B cell (primary cell): Measurements from ENCODE around the gene SLAMF9. TPM values are rescaled to one million over a fixed set of nuclear protein-coding genes. Genes with fewer than 3 reads are reported as not detected.

ENCODE experiments used
- ATAC-seq: fragments of 200-7000 bp; cut with Tn5 transposase; one replicate; pipeline ENCODE4 v1.10.0; 2021; ENCODE audit warnings: low read depth, mild to moderate bottlenecking, moderate number of reproducible peaks, moderate library complexity
- CTCF ChIA-PET: fragments of 350-600 bp; sonication (Branson Sonifier 250); formaldehyde crosslinking; loops from one replicate; lab custom pipeline; 2021; ENCODE audit warnings: antibody characterized with exemption, inconsistent platforms; lab: Charles Lee
- POLR2A ChIA-PET: fragments of 350-600 bp; sonication (Branson Sonifier 250); formaldehyde crosslinking; loops from one replicate; lab custom pipeline; 2021; ENCODE audit warnings: antibody characterized with exemption; lab: Charles Lee
- DNase-seq: peaks from one replicate; pipeline ENCODE4 v3.0.0; 2013
- H2AFZ ChIP-seq: 2 replicates; pipeline ENCODE4 v1.6.1; 2012; ENCODE audit warnings: mild to moderate bottlenecking, low read depth, low read length; ENCODE audit not compliant: insufficient read depth, poor library complexity, severe bottlenecking
- H3K27ac ChIP-seq, 2 donors: 1 replicate in 1 of 2; 2 replicates in 1 of 2; pipeline ENCODE4 v1.5.1; 2012 to 2013; ENCODE audit warnings: low read length in 2 of 2, mild to moderate bottlenecking in 2 of 2, moderate library complexity in 1 of 2
- H3K27me3 ChIP-seq, 4 experiments: fragments of 200-600 bp in 1 of 4; sonication (generic) in 1 of 4; replicated peaks in 1 of 4; 1 replicate in 2 of 4; 2 replicates in 2 of 4; pipeline versions ENCODE4 v1.6.1 to v1.7.0; 2013 to 2016; ENCODE audit warnings: low read length in 3 of 4, mild to moderate bottlenecking in 2 of 4, mixed read lengths in 1 of 4, moderate library complexity in 1 of 4; ENCODE audit not compliant: insufficient read depth in 4 of 4, control insufficient read depth in 3 of 4; ENCODE audit errors: control extremely low read depth in 1 of 4
- H3K36me3 ChIP-seq, 2 experiments: replicated peaks in 1 of 2; 1 replicate in 1 of 2; 2 replicates in 1 of 2; pipeline versions ENCODE4 v1.6.1 to v1.7.1; 2013; ENCODE audit warnings: low read length in 1 of 2; ENCODE audit not compliant: insufficient read depth in 2 of 2, control insufficient read depth in 1 of 2; ENCODE audit errors: control extremely low read depth in 1 of 2, extremely low read depth in 1 of 2
- H3K4me1 ChIP-seq, 2 donors: fragments of 200-600 bp in 1 of 2; sonication (generic) in 1 of 2; 1 replicate in 1 of 2; 2 replicates in 1 of 2; pipeline versions ENCODE4 v1.5.1 to v1.6.1; 2013 to 2017; ENCODE audit warnings: low read length in 2 of 2; ENCODE audit not compliant: control insufficient read depth in 2 of 2, insufficient read depth in 2 of 2
- H3K4me2 ChIP-seq: replicated peaks from 2 replicates; pipeline ENCODE3; 2012; ENCODE audit warnings: mild to moderate bottlenecking, low read depth, low read length; ENCODE audit not compliant: poor library complexity, severe bottlenecking
- H3K4me3 ChIP-seq, 5 experiments: fragments of 200-600 bp in 1 of 5; sonication (generic) in 1 of 5; 1 replicate in 3 of 5; 2 replicates in 2 of 5; pipeline versions ENCODE4 v1.5.1 to v1.7.0; 2011 to 2016; ENCODE audit warnings: low read length in 4 of 5, mild to moderate bottlenecking in 4 of 5, low read depth in 2 of 5, control low read depth in 1 of 5, moderate library complexity in 1 of 5; ENCODE audit not compliant: insufficient read depth in 1 of 5; ENCODE audit errors: control extremely low read depth in 1 of 5, extremely low read depth in 1 of 5
- H3K79me2 ChIP-seq: fragments of 200-600 bp; sonication (generic); one replicate; pipeline ENCODE4 v1.6.0; 2016; ENCODE audit warnings: low read length; ENCODE audit not compliant: control insufficient read depth, insufficient read depth
- H3K9ac ChIP-seq: fragments of 200-600 bp; sonication (generic); 2 replicates; pipeline ENCODE4 v1.6.1; 2017; ENCODE audit warnings: mild to moderate bottlenecking, low read length, moderate library complexity
- H3K9me3 ChIP-seq, 3 donors: one replicate each; pipeline versions ENCODE4 v1.6.1 to v1.7.1; 2013; ENCODE audit warnings: low read length in 2 of 3; ENCODE audit not compliant: control insufficient read depth in 2 of 3, insufficient read depth in 1 of 3; ENCODE audit errors: control extremely low read depth in 1 of 3
- H4K20me1 ChIP-seq: 2 replicates; pipeline ENCODE4 v1.6.0; 2012; ENCODE audit warnings: mild to moderate bottlenecking, low read length; ENCODE audit not compliant: insufficient read depth, control insufficient read depth, poor library complexity, severe bottlenecking
- H3K27ac Mint-ChIP-seq: one replicate; pipeline ENCODE4 v1.8.0; 2021; ENCODE audit warnings: mixed read lengths
- H3K27me3 Mint-ChIP-seq: one replicate; pipeline ENCODE4 v1.8.0; 2021; ENCODE audit warnings: mixed read lengths
- H3K4me1 Mint-ChIP-seq: one replicate; pipeline ENCODE4 v1.8.0; 2021; ENCODE audit warnings: mixed read lengths
- H3K4me3 Mint-ChIP-seq: one replicate; pipeline ENCODE4 v1.8.0; 2021; ENCODE audit warnings: mixed read lengths
- H3K9me3 Mint-ChIP-seq: one replicate; pipeline ENCODE4 v1.8.0; 2022; ENCODE audit warnings: mixed read lengths; ENCODE audit not compliant: insufficient read depth
- EZH2 ChIP-seq: IDR thresholded peaks from 2 replicates; pipeline ENCODE4 v1.6.1; 2012; ENCODE audit warnings: borderline replicate concordance, low read depth, mild to moderate bottlenecking, moderate library complexity, low read length; ENCODE audit not compliant: insufficient read depth, poor library complexity, severe bottlenecking
- WGBS: methylation state at CpG from one replicate; pipeline ENCODE4 v1.1.5; 2013; ENCODE audit warnings: missing lambda C conversion rate; ENCODE audit not compliant: insufficient coverage; 5-methylcytosine and 5-hydroxymethylcytosine counted together
- intact Hi-C: fragments of 100-400 bp; cut with micrococcal nuclease; formaldehyde crosslinking; loops from one replicate; pipeline ENCODE4 v1.10.0; 2022
- polyA plus RNA-seq: library from polyadenylated mRNA; depleted of rRNA; stranded (reverse); fragments of >200 nt; gene quantifications from 2 replicates; pipeline ENCODE4 v1.2.3, GENCODE V29; 2012
- total RNA-seq, 2 donors: library from RNA; stranded (reverse); fragments of 120-200 nt in 1 of 2; gene quantifications; 1 replicate in 1 of 2; 2 replicates in 1 of 2; pipeline versions ENCODE4 v1.2.3 to v1.2.4, GENCODE V29; 2013 to 2022
- TF ChIP-seq, protein P1 (sequence below): fragments of 200-600 bp; IDR thresholded peaks from one replicate; pipeline ENCODE4 v1.8.0; 2022; ENCODE audit warnings: antibody characterized with exemption, mild to moderate bottlenecking

The SLAMF9 gene
- total and polyA plus RNA-seq, 2 donors (not counting 1 experiment from before 2014, with no cell fraction given): not detected

DNA sequence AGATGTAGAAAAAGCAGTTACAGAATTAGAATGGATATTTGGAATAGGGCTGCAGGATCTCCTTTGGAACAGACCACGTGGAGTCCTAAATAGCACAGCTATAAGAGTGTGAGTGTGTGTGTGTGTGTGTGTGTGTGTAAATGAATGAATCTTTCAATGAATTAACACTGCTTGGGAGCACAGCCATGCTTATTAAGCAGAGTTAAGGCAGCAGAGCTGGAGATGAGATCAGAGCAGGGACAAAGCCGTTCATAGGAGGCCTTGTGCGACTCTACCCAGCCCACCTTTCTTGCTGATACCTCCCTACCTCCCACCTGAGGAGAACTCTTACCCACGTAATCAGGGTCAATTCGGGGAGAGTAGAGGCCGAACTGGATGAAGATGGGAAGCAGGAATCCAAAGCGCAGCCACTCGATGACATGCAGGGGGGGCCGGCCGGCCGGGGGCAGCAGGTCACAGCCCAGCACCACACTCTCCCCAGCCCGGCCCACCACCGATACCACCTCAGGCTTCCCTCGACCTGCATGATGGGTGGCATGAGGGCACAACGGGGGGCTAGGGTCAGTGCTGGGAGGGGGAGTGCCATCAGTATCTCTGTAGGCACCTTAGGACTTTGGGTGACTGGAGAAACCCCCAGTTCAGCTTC is 11.3 kb downstream of the SLAMF9 start:
- no peaks in the 10 kb centered on the region for H3K9me3 Mint-ChIP-seq
- Histone ChIP-seq H3K79me2 (no peaks in the 10 kb centered on the region), H3K9me3 (no peaks in the 10 kb centered on the region), H3K27ac (no peak overlapping the region), H3K4me2 (no peak overlapping the region), H3K9ac (no peak overlapping the region), H2AFZ (no peak overlapping the region), H3K27me3 (peaks cover 0 to 34% (median 18%) of the 10 kb centered on the region in 4 experiments), H3K36me3 (no peaks in the 10 kb centered on the region), H4K20me1 (no peaks in the 10 kb centered on the region), H3K4me3 (no peak overlapping the region), H3K4me1 (peaks cover 33 to 34% of the 10 kb centered on the region in 2 donors)
- H3K27ac Mint-ChIP-seq: no peak overlapping the region
- no peak overlapping the region for H3K4me3 Mint-ChIP-seq
- H3K4me1 Mint-ChIP-seq: peaks cover 39% of the 10 kb centered on the region
- ChIA-PET POLR2A (no interaction called here), CTCF (interaction anchor here (1.4 to 4.5 kb wide), 2 partner anchors 52 to 143 kb away, joined by 4 to 34 read pairs; partner anchors contain the start of gene FCRL6)
- intact Hi-C loops: no loop called here
- DNase-seq (no peak), ATAC-seq (no peak)
- TF ChIP-seq, protein P1, sequence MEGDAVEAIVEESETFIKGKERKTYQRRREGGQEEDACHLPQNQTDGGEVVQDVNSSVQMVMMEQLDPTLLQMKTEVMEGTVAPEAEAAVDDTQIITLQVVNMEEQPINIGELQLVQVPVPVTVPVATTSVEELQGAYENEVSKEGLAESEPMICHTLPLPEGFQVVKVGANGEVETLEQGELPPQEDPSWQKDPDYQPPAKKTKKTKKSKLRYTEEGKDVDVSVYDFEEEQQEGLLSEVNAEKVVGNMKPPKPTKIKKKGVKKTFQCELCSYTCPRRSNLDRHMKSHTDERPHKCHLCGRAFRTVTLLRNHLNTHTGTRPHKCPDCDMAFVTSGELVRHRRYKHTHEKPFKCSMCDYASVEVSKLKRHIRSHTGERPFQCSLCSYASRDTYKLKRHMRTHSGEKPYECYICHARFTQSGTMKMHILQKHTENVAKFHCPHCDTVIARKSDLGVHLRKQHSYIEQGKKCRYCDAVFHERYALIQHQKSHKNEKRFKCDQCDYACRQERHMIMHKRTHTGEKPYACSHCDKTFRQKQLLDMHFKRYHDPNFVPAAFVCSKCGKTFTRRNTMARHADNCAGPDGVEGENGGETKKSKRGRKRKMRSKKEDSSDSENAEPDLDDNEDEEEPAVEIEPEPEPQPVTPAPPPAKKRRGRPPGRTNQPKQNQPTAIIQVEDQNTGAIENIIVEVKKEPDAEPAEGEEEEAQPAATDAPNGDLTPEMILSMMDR: no peak
- no peak for TF ChIP-seq EZH2
- WGBS: 93% methylated on average over 5 of the region's 15 CpGs
- peaks cover 36% of the 10 kb centered on the region for H3K27me3 Mint-ChIP-seq
